NCI-H526 treated with DMSO at 0.1 percent for 48 hours (cell line): ENCODE results near the gene ANKZF1.
A peak's percentile ranks its signal among the peaks of the same experiment; 100 is the strongest.
"Not testable (repeated sequence)": the region's sequence is repeated elsewhere in the genome, so short reads cannot be mapped to it uniquely, and the experiment has no call there.

ENCODE experiments used
- DNase-seq: peaks from one replicate; lab custom pipeline; 2025; lab: John Stamatoyannopoulos, UW

The ANKZF1 gene

DNA sequence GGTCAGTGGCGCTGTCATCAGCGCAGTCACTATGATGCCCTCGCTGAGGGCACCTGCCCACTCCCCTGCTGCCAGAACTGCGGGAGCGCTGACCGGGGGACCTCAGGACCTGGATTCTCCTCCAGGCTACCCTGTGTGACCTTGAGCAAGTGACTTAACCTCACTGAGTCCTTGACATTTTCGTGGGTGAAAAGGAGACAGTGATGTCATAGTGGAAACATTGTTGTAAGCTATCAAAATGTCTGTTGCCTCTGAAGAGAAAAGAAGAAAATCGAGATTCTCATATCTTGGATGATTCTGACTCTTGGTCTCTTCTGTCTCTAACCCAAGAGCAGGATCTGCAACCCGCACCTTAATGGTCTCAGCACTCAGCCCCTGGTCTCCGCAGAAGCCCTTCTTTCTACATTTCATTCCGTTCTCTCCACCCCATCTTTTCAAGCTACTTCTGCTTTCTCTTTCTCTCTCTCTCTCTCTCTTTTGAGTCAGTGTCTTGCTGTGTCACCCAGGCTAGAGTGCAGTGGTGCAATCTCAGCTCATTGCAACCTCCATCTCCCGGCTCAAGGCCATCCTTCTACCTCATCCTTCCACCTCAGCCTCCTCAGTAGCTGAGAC lies 25.1 kb downstream of the ANKZF1 start:
- DNase-seq: no peak

DNA sequence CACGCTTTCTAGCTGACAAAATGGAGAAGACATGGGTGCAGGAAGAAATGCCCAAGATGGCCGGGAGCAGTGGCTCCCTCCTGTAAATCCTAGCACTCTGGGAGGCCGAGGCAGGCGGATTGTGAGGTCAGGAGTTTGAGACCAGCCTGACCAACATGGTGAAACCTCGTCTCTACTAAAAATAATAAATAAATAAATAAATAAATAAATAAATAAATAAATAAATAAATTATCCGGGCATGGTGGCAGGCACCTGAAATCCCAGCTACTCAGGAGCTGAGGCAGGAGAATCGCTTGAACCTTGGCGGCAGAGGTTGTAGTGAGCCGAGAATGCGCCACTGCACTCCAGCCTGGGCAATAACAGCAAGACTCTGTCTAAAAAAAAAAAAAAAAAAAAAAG lies 29.3 kb downstream of the ANKZF1 start:
- DNase-seq: not testable (repeated sequence)

DNA sequence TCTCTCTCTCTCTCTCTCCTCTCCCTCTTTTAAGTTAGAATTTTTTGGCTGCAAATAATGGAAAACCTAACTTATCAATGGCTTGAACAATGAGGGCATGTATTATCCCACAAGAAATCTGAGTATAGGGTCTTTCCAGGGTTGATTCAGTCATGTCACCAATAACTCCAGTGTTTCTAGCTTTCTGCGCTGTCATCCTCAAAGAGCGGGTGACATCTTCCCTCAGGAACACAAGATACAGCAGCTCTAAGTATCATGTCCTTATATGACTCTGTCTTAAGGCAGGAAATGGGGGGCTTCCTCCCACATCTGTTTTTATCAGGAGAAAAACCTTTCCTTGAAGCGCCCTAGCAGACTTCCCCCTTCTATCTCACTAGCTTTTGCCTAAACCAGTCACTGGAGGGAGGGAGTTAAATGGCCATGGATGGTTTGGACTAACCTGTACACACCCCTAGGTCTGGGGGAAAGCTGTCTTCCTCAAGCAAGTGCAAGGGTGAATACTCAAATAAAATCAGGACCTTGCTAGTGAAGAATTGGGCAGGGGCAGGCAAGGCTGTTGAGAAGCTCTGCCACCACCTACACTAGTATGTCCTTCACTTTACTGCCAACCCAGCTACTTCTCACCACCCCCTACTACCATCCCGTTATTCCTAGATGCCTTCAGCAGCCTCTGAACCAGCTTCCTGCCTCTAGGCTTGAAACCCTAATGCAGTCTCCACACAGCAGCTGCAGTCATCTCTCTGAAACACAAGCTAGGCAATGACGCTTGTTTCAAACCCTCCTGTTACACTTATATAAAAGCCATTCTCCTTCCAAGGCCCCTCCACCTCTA lies 31.6 kb downstream of the ANKZF1 start:
- no peak for DNase-seq

- no peak for DNase-seq
These were observed 36.6 kb downstream of the ANKZF1 start for GRCh38 chr2:219266232-219266631.

DNA sequence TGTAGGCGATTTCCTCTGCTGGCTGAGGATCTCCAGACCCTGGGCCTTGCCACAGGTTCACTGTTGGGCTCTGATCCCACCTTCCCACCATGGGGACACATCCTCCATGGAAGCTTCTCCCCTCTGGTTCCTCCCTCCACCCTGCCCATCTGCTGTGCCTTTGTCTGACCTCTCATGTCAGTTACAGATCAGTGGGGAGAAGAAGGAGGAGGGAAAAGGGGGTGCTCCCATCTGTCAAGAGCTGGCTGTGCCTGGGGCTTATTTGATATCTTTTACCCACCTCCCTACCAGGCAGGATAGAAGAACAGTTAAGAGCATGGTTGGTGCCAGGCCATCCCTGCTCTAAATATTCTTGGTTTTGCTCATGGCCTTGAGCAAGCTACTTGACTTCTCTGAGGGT lies 37.3 kb downstream of the ANKZF1 start:
- DNase-seq: no peak

DNA sequence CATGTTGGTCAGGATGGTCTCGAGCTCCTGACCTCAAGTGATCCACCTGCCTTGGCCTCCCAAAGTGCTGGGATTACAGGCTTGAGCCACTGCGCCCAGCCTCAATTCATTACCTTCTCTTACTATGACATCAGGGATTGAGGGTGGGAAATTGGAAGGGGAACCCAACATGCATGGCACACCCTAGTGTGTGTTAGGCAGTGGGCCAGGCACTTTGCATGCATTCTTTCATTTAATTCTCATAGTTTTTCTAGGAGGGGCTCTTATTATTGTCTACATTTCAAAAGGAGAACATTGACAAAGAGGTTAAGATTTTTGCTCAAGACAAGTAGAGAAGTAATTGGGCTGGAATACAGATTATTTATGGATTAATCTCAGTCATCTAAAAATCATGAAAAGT lies 38.7 kb downstream of the ANKZF1 start:
- no peak for DNase-seq

DNA sequence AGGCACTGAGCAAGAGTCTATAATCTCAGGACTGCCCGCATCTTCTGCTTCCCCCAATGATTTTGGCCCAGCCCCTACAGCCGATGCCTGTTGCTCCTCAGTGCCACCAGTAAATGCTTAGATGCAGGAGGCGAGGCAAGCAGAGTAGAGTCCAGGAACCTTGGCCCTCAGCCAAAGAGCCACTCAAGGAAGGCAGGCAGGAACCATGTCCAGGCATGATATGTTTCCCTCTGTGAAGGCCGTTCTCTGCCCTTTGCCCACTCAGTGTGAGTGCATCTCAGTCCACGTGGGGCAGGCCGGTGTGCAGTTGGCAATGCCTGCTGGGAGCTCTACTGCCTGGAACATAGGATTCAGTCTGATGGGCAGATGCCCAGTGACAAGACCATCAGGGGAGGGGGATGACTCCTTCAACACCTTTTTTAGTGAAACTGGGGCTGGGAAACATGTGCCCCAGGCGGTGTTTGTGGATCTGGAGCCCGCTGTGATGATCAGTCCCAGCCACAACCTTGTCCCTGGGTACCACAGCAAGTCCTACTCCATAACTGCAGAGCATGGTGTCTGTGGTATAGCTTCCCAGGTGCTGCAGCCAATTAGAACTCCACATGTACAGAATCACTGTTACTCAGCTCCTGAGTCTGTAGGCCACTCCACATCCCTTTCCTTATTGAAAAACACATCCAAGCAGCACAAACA lies 39.9 kb downstream of the ANKZF1 start:
- DNase-seq: no peak

- no peak for DNase-seq
These were observed 40.4 kb downstream of the ANKZF1 start for GRCh38 chr2:219270055-219270372.

DNA sequence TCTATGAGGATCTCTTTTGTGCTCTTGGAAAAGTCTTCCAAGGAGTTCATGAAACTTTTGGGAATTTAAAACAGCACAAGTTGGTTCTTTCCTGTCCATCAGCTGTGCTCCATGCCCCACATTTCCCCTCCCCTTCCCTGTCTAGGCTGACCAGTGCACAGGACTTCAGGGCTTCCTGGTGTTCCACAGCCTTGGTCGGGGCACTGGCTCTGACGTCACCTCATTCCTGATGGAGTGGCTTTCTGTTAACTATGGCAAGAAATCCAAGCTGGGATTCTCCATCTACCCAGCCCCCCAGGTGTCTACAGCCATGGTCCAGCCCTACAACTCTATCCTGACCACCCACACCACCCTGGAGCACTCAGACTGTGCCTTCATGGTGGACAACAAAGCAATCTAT lies 41.4 kb downstream of the ANKZF1 start:
- no peak for DNase-seq

DNA sequence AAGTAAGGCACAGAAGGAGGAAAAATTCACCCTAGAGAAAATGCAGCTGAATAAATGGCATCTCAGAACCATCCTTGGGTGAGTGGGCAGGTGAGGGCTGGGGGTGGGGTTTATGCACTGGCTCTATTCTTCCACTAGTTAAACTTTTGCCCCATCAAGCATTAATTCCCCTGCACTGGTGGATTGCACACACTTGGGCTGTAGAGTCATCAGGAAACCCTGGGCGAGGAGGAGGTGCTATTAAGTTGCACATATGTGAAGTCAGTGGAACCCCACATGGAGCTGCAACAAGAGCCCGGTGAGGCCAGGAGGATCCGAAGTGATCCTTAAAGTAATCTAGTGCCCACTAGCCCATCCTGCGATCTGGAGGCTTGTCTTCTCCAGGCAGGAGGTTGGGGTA lies 42.8 kb downstream of the ANKZF1 start:
- no peak for DNase-seq

- no peak for DNase-seq
These were observed 43.4 kb downstream of the ANKZF1 start for GRCh38 chr2:219272995-219273394.

DNA sequence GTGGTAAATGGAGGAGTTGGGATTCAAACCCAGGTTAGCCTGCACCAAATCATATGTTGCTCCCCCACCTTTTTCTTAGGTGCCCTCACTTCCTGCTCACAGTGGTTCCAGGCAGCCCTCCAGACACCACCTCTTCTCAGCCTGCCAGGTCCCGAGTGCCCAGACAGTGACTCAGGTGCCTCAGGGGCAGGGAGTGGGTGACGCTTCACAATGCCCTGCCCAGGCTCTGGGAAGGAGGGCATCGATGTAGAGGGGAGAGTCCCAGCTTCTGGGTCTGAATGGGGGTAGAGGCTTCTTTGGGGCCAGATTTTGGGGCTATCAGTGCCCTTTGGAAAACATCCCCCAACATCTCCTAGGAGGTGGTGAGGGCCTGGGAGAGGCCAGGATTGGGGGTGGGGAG lies 44.3 kb downstream of the ANKZF1 start:
- DNase-seq: no peak

DNA sequence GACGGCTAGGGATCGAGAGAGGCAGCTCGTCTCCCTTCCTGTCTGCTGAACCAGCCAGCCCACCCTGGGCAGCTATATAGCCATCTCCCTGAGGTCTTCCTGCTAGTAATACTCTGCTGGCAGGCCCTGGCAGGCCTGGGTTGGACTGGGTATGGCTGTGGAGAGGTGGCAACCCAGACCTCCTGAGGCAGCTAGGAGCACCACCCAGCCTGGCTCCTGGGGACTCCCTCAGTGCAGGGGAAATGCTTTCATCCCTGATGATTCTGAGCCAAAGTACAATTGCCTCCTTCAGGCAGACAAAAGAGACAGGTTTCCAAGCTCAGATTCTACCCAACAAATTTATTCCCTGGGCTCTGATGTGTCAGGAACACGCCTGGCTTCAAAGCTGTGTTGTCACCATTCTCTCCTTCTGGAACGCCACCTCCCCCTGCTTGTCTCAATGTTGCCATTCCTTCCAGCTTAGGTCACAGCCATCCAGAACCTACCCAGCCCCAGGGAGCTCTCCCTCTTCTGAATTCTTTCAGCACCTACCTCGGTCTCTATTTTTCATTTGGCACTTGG lies 44.8 kb downstream of the ANKZF1 start:
- DNase-seq: no peak

GRCh38 chr2:219277703-219278654 lies 48.4 kb downstream of the ANKZF1 start:
- DNase-seq: peak; percentile 73

DNA sequence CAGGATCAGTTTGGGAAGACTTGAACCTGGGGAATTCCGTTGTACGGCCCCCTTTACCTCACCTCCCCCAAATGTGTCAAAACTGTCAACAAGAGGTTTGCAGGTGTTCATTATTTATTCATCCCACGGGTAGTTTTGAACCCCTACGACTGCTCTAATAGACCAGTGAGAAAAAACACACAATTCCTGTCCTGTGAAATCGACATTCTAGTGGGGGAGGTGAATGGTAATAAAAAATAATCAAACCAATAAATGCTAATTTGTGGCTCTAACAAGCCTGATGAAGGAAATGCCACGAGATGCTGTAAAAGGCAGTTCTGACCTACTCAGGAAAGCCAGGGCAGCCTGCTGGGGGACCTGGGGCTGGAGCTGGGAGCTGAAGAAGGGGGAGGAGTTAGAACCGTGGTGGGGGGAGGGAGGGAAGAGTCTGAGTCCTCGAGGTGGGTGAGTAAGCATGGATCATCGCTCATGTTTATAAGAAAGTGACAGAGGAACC lies 49.1 kb downstream of the ANKZF1 start:
- DNase-seq: no peak

GRCh38 chr2:219279151-219279915 lies 49.7 kb downstream of the ANKZF1 start, which contains the start of gene DNAJB2:
Gene DNAJB2 (plus strand): TSS chr2:219279366. CDS start chr2:219279834, 468 bp downstream.
- peak; percentile 94 for DNase-seq

- no peak for DNase-seq
These were observed 50.4 kb downstream of the ANKZF1 start for GRCh38 chr2:219279916-219280516.

GRCh38 chr2:219280651-219281050 lies 51.0 kb downstream of the ANKZF1 start:
- no peak for DNase-seq

DNA sequence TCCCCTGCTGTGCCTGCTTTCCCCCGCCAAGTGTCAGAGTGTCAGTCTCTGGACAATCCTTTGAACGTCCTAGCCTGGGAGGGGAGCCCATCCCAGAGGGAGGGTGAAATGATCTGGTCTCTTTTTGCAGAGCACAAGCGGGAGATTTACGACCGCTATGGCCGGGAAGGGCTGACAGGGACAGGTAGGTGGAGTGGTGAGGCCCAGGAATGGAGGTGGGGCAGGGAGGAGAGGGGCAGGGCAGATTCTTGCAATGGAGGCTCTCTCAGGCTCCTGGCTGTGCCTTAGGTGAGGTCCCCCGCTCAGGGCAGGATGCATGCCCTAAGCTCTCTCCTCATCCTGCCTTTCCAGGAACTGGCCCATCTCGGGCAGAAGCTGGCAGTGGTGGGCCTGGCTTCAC lies 52.0 kb downstream of the ANKZF1 start:
- DNase-seq: no peak

DNA sequence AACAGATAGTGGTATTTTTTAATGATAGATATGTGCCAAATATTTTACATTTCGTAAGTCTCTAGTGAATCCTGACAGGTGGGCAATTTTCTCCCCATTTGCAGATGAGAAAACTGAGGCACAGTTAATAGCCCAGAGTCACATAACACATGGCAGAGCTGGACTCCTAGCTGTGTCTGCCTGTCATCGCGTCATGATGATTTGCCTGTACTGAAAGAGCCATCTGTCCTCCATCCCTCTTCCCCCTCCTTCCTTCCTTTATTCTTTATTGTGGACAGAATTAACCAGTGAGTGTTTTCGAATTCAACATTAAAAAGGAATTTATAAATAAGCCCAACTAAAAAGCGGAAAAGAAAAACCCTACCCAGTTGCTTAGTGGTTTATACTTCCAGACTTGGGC lies 52.8 kb downstream of the ANKZF1 start:
- no peak for DNase-seq
